Measurements from ENCODE around the gene COPE. TPM values are rescaled to one million over a fixed set of nuclear protein-coding genes. Genes with fewer than 3 reads are reported as not detected.
A peak's percentile ranks its signal among the peaks of the same experiment; 100 is the strongest.

Gene COPE
- total and polyA plus RNA-seq, 10 donors = 135 to 261 (median 180) TPM

GRCh38 chr19:18893587-18894253 is 25.5 kb downstream of the COPE start:
- no peak for TF ChIP-seq POLR2A (IDR thresholded peaks at IDR 0.05)
- TF ChIP-seq CTCF (IDR thresholded peaks at IDR 0.05 in 8 of 11, conservative IDR thresholded peaks at IDR 0.05 in 3 of 11) = no peak
- no peak for TF ChIP-seq POLR2AphosphoS5 (IDR thresholded peaks at IDR 0.05)
- intact Hi-C loops (cut with DNase I; ENCODE audit: low total_unique reads) = no loop called here
- Histone ChIP-seq H3K4me1 (peaks cover 7 to 29% (median 17%) of the 10 kb centered on the region in 6 donors), H3K27ac (no peak overlapping the region), H3K36me3 (peaks cover 0 to 8% (median under 1%) of the 10 kb centered on the region in 6 donors), H3K9me3 (no peaks in the 10 kb centered on the region), H3K4me3 (no peak overlapping the region), H3K27me3 (replicated peaks in 1 of 7) (peaks cover 4 to 62% (median 28%) of the 10 kb centered on the region in 7 donors)
- 58 to 75% (median 67%) methylated on average over 16 to 18 of the region's 18 CpGs for WGBS, 5 donors
- DNase-seq = peak; percentile 63

GRCh38 chr19:18889949-18890745 is 29.0 kb downstream of the COPE start:
- Histone ChIP-seq H3K9me3 (no peaks in the 10 kb centered on the region), H3K4me1 (peaks cover 3 to 9% (median 5%) of the 10 kb centered on the region in 6 donors), H3K36me3 (no peaks in the 10 kb centered on the region), H3K27me3 (replicated peaks in 1 of 7) (peaks cover 4 to 45% (median 14%) of the 10 kb centered on the region in 7 donors), H3K4me3 (no peak overlapping the region), H3K27ac (no peak overlapping the region)
- 78 to 86% (median 79%) methylated on average over 10 of the region's 10 CpGs for WGBS, 5 donors
- no peak for TF ChIP-seq POLR2AphosphoS5 (IDR thresholded peaks at IDR 0.05)
- no peak for TF ChIP-seq CTCF (IDR thresholded peaks at IDR 0.05 in 8 of 11, conservative IDR thresholded peaks at IDR 0.05 in 3 of 11)
- no peak for TF ChIP-seq POLR2A (IDR thresholded peaks at IDR 0.05)
- no peak for DNase-seq
- intact Hi-C loops (cut with DNase I; ENCODE audit: low total_unique reads) = no loop called here

GRCh38 chr19:18886972-18887371 is 32.2 kb downstream of the COPE start:
- H3K4me3 ChIP-seq = no peak overlapping the region
- H3K27me3 ChIP-seq (replicated peaks in 1 of 7) = peaks cover 0 to 14% (median 0%) of the 10 kb centered on the region in 7 donors
- no peak overlapping the region for H3K27ac ChIP-seq
- H3K36me3 ChIP-seq = no peaks in the 10 kb centered on the region
- no peaks in the 10 kb centered on the region for H3K4me1 ChIP-seq
- 87 to 97% (median 91%) methylated on average over 4 of the region's 4 CpGs for WGBS, 5 donors
- TF ChIP-seq POLR2A (IDR thresholded peaks at IDR 0.05) = no peak
- TF ChIP-seq POLR2AphosphoS5 (IDR thresholded peaks at IDR 0.05) = no peak
- no peak for TF ChIP-seq CTCF (IDR thresholded peaks at IDR 0.05 in 8 of 11, conservative IDR thresholded peaks at IDR 0.05 in 3 of 11)
- DNase-seq = no peak
- intact Hi-C loops (cut with DNase I; ENCODE audit: low total_unique reads) = no loop called here
- no peaks in the 10 kb centered on the region for H3K9me3 ChIP-seq

All from spleen (tissue), 11 donors.